BE2C (cell line): ENCODE measurements around the gene DMWD.
A peak's percentile ranks its signal among the peaks of the same experiment; 100 is the strongest.

ENCODE experiments used
- DNase-seq: peaks from one replicate; pipeline ENCODE4 v3.0.0-alpha.2; 2020
- H3K27me3 ChIP-seq: fragments of 250-450 bp; sonication (Bioruptor Pico); 2 replicates; pipeline ENCODE4 v1.5.1; 2020; ENCODE audit warnings: mild to moderate bottlenecking
- H3K36me3 ChIP-seq: fragments of 250-450 bp; sonication (Bioruptor Pico); 2 replicates; pipeline ENCODE4 v1.5.1; 2020; ENCODE audit warnings: mild to moderate bottlenecking
- H3K4me1 ChIP-seq: fragments of 250-450 bp; sonication (Bioruptor Pico); 2 replicates; pipeline ENCODE4 v1.5.1; 2020
- H3K4me3 ChIP-seq: 2 replicates; pipeline ENCODE4 v1.5.1; 2011; ENCODE audit warnings: low read depth, low read length
- H3K9me3 ChIP-seq: fragments of 250-450 bp; sonication (Bioruptor Pico); 2 replicates; pipeline ENCODE4 v1.5.1; 2020
- CTCF ChIP-seq: IDR thresholded peaks from 2 replicates; pipeline ENCODE4 v1.5.1; 2012; ENCODE audit warnings: mild to moderate bottlenecking, low read depth, low read length

Gene DMWD

GRCh38 chr19:45793876-45794275 lies 1.2 kb upstream of the DMWD start:
- TF ChIP-seq CTCF: no peak
- H3K4me1 ChIP-seq: peaks cover 4% of the 10 kb centered on the region
- no peak overlapping the region for H3K4me3 ChIP-seq
- no peak for DNase-seq
- H3K9me3 ChIP-seq: no peaks in the 10 kb centered on the region
- peaks cover 16% of the 10 kb centered on the region for H3K36me3 ChIP-seq
- H3K27me3 ChIP-seq: no peaks in the 10 kb centered on the region

GRCh38 chr19:45793178-45793564 lies 526 bp upstream of the DMWD start:
- no peaks in the 10 kb centered on the region for H3K27me3 ChIP-seq
- H3K36me3 ChIP-seq: peaks cover 21% of the 10 kb centered on the region
- peak overlapping the region; percentile 31 for H3K4me3 ChIP-seq
- no peaks in the 10 kb centered on the region for H3K9me3 ChIP-seq
- peaks cover 4% of the 10 kb centered on the region for H3K4me1 ChIP-seq
- no peak for TF ChIP-seq CTCF
- DNase-seq: no peak

GRCh38 chr19:45791744-45792469 lies 738 bp downstream of the DMWD start:
- Histone ChIP-seq H3K36me3 (peaks cover 22% of the 10 kb centered on the region), H3K4me1 (peaks cover 4% of the 10 kb centered on the region), H3K27me3 (no peaks in the 10 kb centered on the region), H3K4me3 (peak overlapping the region; percentile 96), H3K9me3 (no peaks in the 10 kb centered on the region)
- no peak for TF ChIP-seq CTCF
- no peak for DNase-seq

GRCh38 chr19:45790942-45791341 lies 1.7 kb downstream of the DMWD start:
- peaks cover 4% of the 10 kb centered on the region for H3K4me1 ChIP-seq
- H3K27me3 ChIP-seq: no peaks in the 10 kb centered on the region
- TF ChIP-seq CTCF: no peak
- DNase-seq: no peak
- peak overlapping the region; percentile 96; the same call in 1 of the 2 replicates for H3K4me3 ChIP-seq
- H3K9me3 ChIP-seq: no peaks in the 10 kb centered on the region
- H3K36me3 ChIP-seq: peaks cover 30% of the 10 kb centered on the region

GRCh38 chr19:45789035-45789786 lies 3.4 kb downstream of the DMWD start:
- no peaks in the 10 kb centered on the region for H3K27me3 ChIP-seq
- H3K9me3 ChIP-seq: no peaks in the 10 kb centered on the region
- H3K4me1 ChIP-seq: peaks cover 4% of the 10 kb centered on the region
- no peak for DNase-seq
- H3K36me3 ChIP-seq: peaks cover 39% of the 10 kb centered on the region
- no peak overlapping the region for H3K4me3 ChIP-seq
- no peak for TF ChIP-seq CTCF

- Histone ChIP-seq H3K27me3 (no peaks in the 10 kb centered on the region), H3K36me3 (peaks cover 39% of the 10 kb centered on the region), H3K9me3 (no peaks in the 10 kb centered on the region), H3K4me1 (peaks cover 3% of the 10 kb centered on the region), H3K4me3 (no peak overlapping the region)
- no peak for TF ChIP-seq CTCF
- DNase-seq: no peak
These were observed 6.1 kb downstream of the DMWD start for GRCh38 chr19:45786533-45786894.
